ENCODE results near the gene CLCN3.

CLCN3 gene

GRCh38 chr4:169626331-169627282 is 6.2 kb downstream of the CLCN3 start:
- TF ChIP-seq CTCF (IDR thresholded peaks at IDR 0.05; ENCODE audit: low read depth, low read length): no peak
- DNase-seq (ENCODE audit: extremely low read depth, low read depth): no peak

- no peak for TF ChIP-seq CTCF (IDR thresholded peaks at IDR 0.05; ENCODE audit: low read depth, low read length)
- DNase-seq (ENCODE audit: extremely low read depth, low read depth): no peak
Measured at GRCh38 chr4:169627307-169627706, 6.9 kb downstream of the CLCN3 start.

DNA sequence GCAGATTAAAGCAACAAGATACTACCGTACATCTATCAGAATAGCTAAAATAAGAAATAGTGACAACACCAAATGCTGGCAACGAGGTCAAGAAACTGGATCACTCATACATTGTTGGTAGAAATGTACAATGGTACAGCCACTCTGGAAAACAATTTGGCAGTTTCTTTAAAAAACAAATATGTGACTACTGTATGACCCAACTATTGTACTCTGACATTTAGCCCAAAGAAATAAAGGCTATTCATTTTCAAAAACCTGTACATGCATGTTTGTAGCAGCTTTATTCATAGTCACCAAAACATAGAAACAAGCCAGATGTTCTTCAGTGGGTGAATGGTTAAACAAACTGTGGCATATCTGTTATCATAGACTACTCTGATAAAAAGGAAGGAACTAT is 8.2 kb downstream of the CLCN3 start:
- no peak for TF ChIP-seq CTCF (IDR thresholded peaks at IDR 0.05; ENCODE audit: low read depth, low read length)
- DNase-seq (ENCODE audit: extremely low read depth, low read depth): no peak

GRCh38 chr4:169630069-169630468 is 9.7 kb downstream of the CLCN3 start:
- no peak for TF ChIP-seq CTCF (IDR thresholded peaks at IDR 0.05; ENCODE audit: low read depth, low read length)

GRCh38 chr4:169632896-169633295 is 12.5 kb downstream of the CLCN3 start:
- TF ChIP-seq CTCF (IDR thresholded peaks at IDR 0.05; ENCODE audit: low read depth, low read length): no peak
- DNase-seq (ENCODE audit: extremely low read depth, low read depth): no peak

More at GRCh38 chr4:169630069-169630468, 9.7 kb downstream of the CLCN3 start:
- no peak for DNase-seq (ENCODE audit: extremely low read depth, low read depth)

- DNase-seq (ENCODE audit: extremely low read depth, low read depth): no peak
- TF ChIP-seq CTCF (IDR thresholded peaks at IDR 0.05; ENCODE audit: low read depth, low read length): no peak
Measured at GRCh38 chr4:169634975-169635374, 14.6 kb downstream of the CLCN3 start.

DNA sequence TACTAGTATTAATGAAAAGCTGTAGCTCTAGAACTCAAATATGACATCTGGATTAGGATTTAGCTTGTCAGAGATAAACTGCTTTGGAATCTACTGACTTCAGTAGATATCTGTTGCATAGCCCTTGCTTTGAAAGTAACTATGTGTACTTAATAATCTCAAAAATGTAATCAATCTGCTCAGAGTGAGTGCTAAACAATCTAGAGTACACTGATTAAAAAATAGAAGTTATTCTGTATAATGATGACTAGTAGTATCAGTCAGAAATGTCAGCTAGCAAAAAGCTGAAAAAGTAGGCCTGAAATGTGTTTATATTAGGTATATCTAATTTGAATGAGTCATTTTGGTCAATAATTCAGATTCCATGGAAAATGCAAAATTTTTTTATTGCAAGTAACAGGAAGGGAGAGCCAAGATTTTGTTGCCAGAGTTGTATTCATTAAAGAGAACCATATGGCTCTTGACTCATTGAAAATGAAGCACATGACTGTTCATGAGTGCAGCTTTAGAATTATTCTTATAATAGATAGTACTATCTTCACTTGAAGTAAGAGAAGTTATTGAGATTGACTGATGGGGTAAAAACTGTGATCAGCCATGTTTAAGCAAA is 20.0 kb downstream of the CLCN3 start:
- no peak for TF ChIP-seq CTCF (IDR thresholded peaks at IDR 0.05; ENCODE audit: low read depth, low read length)
- DNase-seq (ENCODE audit: extremely low read depth, low read depth): peak; percentile 57
